Smooth muscle cell (in vitro differentiated cells): ENCODE data around the gene PML. TPM values are rescaled to one million over a fixed set of nuclear protein-coding genes. Genes with fewer than 3 reads are reported as not detected.
A peak's percentile ranks its signal among the peaks of the same experiment; 100 is the strongest.

Experiments used
- DNase-seq: peaks from one replicate; lab custom pipeline; 2025; ENCODE audit not compliant: unreplicated experiment; lab: John Stamatoyannopoulos, UW
- H2AFZ ChIP-seq: fragments of 200-600 bp; sonication (generic); 2 replicates; pipeline ENCODE4 v1.6.0; 2016; ENCODE audit warnings: antibody characterized with exemption, low read depth, mild to moderate bottlenecking
- H3F3A ChIP-seq: fragments of 200-600 bp; sonication (generic); 2 replicates; pipeline ENCODE4 v1.6.0; 2017; ENCODE audit warnings: antibody characterized with exemption, low read depth
- H3K27ac ChIP-seq: fragments of 200-600 bp; sonication (generic); 2 replicates; pipeline ENCODE4 v1.5.1; 2016; ENCODE audit warnings: low read depth, mild to moderate bottlenecking
- H3K27me3 ChIP-seq: fragments of 200-600 bp; sonication (generic); 2 replicates; pipeline ENCODE4 v1.6.1; 2016; ENCODE audit warnings: low read depth, mild to moderate bottlenecking
- H3K36me3 ChIP-seq: fragments of 200-600 bp; sonication (generic); 2 replicates; pipeline ENCODE4 v1.5.1; 2016; ENCODE audit warnings: low read depth
- H3K4me1 ChIP-seq: fragments of 200-600 bp; sonication (generic); 2 replicates; pipeline ENCODE4 v1.5.1; 2016; ENCODE audit warnings: low read depth
- H3K4me2 ChIP-seq: fragments of 200-600 bp; sonication (generic); 2 replicates; pipeline ENCODE4 v1.6.0; 2016; ENCODE audit warnings: mild to moderate bottlenecking
- H3K4me3 ChIP-seq: fragments of 200-600 bp; sonication (generic); 2 replicates; pipeline ENCODE4 v1.5.1; 2016; ENCODE audit warnings: mild to moderate bottlenecking
- H3K79me2 ChIP-seq: fragments of 200-600 bp; sonication (generic); 2 replicates; pipeline ENCODE4 v1.6.0; 2016; ENCODE audit warnings: low read depth, mild to moderate bottlenecking
- H3K9ac ChIP-seq: fragments of 200-600 bp; sonication (generic); 2 replicates; pipeline ENCODE4 v1.6.0; 2016; ENCODE audit warnings: low read depth
- H3K9me3 ChIP-seq: fragments of 200-600 bp; sonication (generic); replicated peaks from 2 replicates; pipeline ENCODE4 v1.5.1; 2016; ENCODE audit warnings: low read depth
- H4K20me1 ChIP-seq: fragments of 200-600 bp; sonication (generic); 2 replicates; pipeline ENCODE4 v1.6.0; 2016; ENCODE audit warnings: low read depth
- CTCF ChIP-seq: fragments of 200-600 bp; sonication (generic); IDR thresholded peaks from 2 replicates; pipeline ENCODE4 v1.5.1; 2017; ENCODE audit warnings: borderline replicate concordance, mild to moderate bottlenecking, antibody characterized with exemption; ENCODE audit not compliant: insufficient read depth, poor library complexity, severe bottlenecking
- WGBS: methylation state at CpG from one replicate; pipeline ENCODE4 v1.1.7; 2016; ENCODE audit warnings: low lambda C conversion rate; 5-methylcytosine and 5-hydroxymethylcytosine counted together
- polyA plus RNA-seq: library from polyadenylated mRNA; unstranded; fragments of >200 nt; fragmentation: Nextera tagmentation; extraction: Ambion mirVana; gene quantifications from 2 replicates; pipeline ENCODE4 v1.2.1, GENCODE V29; 2016
- total RNA-seq: library from RNA; depleted of rRNA; stranded (reverse); fragments of >200 nt; gene quantifications from 2 replicates; pipeline ENCODE4 v1.2.3, GENCODE V29; 2014

Gene PML
- total and polyA plus RNA-seq, 2 experiments from 2014 or later = 33.7 to 34.1 TPM

DNA sequence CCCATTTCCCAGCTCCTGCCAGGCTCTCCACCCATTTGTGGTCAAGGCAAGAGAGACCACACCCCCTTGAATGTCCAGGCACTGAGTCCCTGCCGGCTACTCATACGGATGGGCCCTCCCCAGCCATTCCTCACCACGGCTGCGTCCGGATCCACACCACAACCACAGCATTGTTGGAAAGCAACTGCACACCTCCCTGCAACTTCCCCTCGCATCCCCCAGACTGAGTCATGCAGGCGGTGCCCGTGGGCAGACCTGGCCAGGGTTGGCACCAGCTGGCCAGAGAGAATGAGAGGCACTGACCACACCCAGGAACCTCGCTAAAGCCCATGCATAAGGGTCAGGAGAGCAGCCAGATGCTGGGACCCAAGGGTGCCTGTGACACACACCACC lies 37.8 kb upstream of the PML start:
- H3K9ac ChIP-seq = no peak overlapping the region
- H3K79me2 ChIP-seq = no peaks in the 10 kb centered on the region
- H3K4me1 ChIP-seq = peaks cover 5% of the 10 kb centered on the region
- no peaks in the 10 kb centered on the region for H3K9me3 ChIP-seq
- no peaks in the 10 kb centered on the region for H4K20me1 ChIP-seq
- no peak overlapping the region for H3K4me2 ChIP-seq
- H3K27me3 ChIP-seq = no peaks in the 10 kb centered on the region
- no peak overlapping the region for H3K4me3 ChIP-seq
- 42% methylated on average over 9 of the region's 9 CpGs for WGBS
- TF ChIP-seq CTCF = no peak
- peak overlapping the region; percentile 36 for H3K27ac ChIP-seq
- H2AFZ ChIP-seq = no peak overlapping the region
- no peaks in the 10 kb centered on the region for H3K36me3 ChIP-seq
- peaks cover 3% of the 10 kb centered on the region for H3F3A ChIP-seq
- DNase-seq = no peak

- TF ChIP-seq CTCF = no peak
- WGBS = 93% methylated on average over 8 of the region's 8 CpGs
These were observed 37.2 kb upstream of the PML start for GRCh38 chr15:73957276-73957675.

GRCh38 chr15:73957785-73958184 lies 36.7 kb upstream of the PML start:
- no peak for TF ChIP-seq CTCF
- H3K4me1 ChIP-seq = no peaks in the 10 kb centered on the region
- H3K27ac ChIP-seq = peak overlapping the region; percentile 36

More at GRCh38 chr15:73957276-73957675, 37.2 kb upstream of the PML start:
- no peak overlapping the region for H3K9ac ChIP-seq
- no peaks in the 10 kb centered on the region for H3K4me1 ChIP-seq
- no peaks in the 10 kb centered on the region for H3K9me3 ChIP-seq
- no peaks in the 10 kb centered on the region for H3K36me3 ChIP-seq
- no peak overlapping the region for H3K4me3 ChIP-seq
- H3K27me3 ChIP-seq = no peaks in the 10 kb centered on the region
- no peaks in the 10 kb centered on the region for H3K79me2 ChIP-seq
- H3K27ac ChIP-seq = peak overlapping the region; percentile 36
- no peaks in the 10 kb centered on the region for H3F3A ChIP-seq
- no peak overlapping the region for H3K4me2 ChIP-seq
- H2AFZ ChIP-seq = no peak overlapping the region
- no peaks in the 10 kb centered on the region for H4K20me1 ChIP-seq
- no peak for DNase-seq

DNA sequence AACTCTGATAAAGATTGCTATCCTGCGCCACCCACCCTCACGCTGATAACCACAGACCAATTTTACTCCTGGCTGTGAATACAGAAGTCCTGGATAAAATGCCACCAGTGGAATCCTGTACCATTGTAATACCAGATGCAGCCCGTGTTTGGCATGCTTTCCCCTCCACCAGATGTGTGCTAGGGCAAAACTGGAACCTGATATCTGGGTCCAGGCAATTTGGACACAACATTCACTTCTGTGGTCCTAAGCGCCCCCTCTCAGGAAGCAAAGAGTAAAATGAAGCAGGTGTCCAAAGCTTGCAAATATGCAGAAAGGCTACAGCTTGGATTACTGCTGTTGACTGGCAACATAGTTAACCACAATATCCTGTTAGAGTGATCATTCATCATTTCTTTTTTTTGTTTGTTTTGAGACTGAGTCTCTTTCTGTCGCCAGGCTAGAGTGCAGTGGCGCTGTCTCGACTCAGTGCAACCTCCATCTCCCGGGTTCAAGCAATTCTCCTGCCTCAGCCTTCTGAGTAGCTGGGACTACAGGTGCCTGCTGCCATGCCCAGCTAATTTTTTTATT lies 35.4 kb upstream of the PML start:
- Histone ChIP-seq H3K9ac (no peak overlapping the region), H2AFZ (no peak overlapping the region), H3K9me3 (no peaks in the 10 kb centered on the region), H3K4me1 (no peaks in the 10 kb centered on the region), H4K20me1 (no peaks in the 10 kb centered on the region), H3F3A (no peaks in the 10 kb centered on the region), H3K4me2 (no peak overlapping the region), H3K79me2 (no peaks in the 10 kb centered on the region), H3K27ac (no peak overlapping the region), H3K36me3 (no peaks in the 10 kb centered on the region), H3K4me3 (no peak overlapping the region), H3K27me3 (no peaks in the 10 kb centered on the region)
- DNase-seq = no peak
- WGBS = 82% methylated on average over 8 of the region's 8 CpGs
- TF ChIP-seq CTCF = no peak

More at GRCh38 chr15:73957785-73958184, 36.7 kb upstream of the PML start:
- no peaks in the 10 kb centered on the region for H4K20me1 ChIP-seq
- no peak overlapping the region for H3K4me2 ChIP-seq
- DNase-seq = no peak
- H3K4me3 ChIP-seq = no peak overlapping the region
- H2AFZ ChIP-seq = no peak overlapping the region
- H3K9me3 ChIP-seq = no peaks in the 10 kb centered on the region
- no peaks in the 10 kb centered on the region for H3K36me3 ChIP-seq
- 91% methylated on average over 2 of the region's 2 CpGs for WGBS
- H3K79me2 ChIP-seq = no peaks in the 10 kb centered on the region
- no peaks in the 10 kb centered on the region for H3F3A ChIP-seq
- H3K9ac ChIP-seq = no peak overlapping the region
- H3K27me3 ChIP-seq = no peaks in the 10 kb centered on the region
